ENCODE results near the gene STARD7.

- TF ChIP-seq EZH2 (optimal IDR thresholded peaks at IDR 0.05; ENCODE audit: low read depth, low read length) (no peak), CTCF (IDR thresholded peaks at IDR 0.05; ENCODE audit: low read length) (no peak), EZH2phosphoT487 (IDR thresholded peaks at IDR 0.05; ENCODE audit: low read length) (no peak)
These were observed 543 bp upstream of the STARD7 start for GRCh38 chr2:96209011-96209728.

Measured in MM.1S (cell line).